GM23338 (cell line): Measurements from ENCODE around the gene PDSS1.

Source experiments
- CREB1 ChIP-seq: fragments of 250-450 bp; sonication (Bioruptor Pico); IDR thresholded peaks from 2 replicates; pipeline ENCODE4 v1.5.0; 2020; ENCODE audit warnings: low read depth, mild to moderate bottlenecking, moderate library complexity
- CTCF ChIP-seq, 2 experiments: fragments of 200-600 bp in 1 of 2; sonication (generic) in 1 of 2; conservative IDR thresholded peaks; 2 replicates each; pipeline versions ENCODE4 v1.5.1 to v1.6.1; 2016 to 2017; ENCODE audit warnings: antibody characterized with exemption in 2 of 2, low read depth in 2 of 2, mild to moderate bottlenecking in 2 of 2, moderate library complexity in 1 of 2
- EZH2 ChIP-seq: fragments of 200-600 bp; sonication (generic); IDR thresholded peaks from one replicate; pipeline ENCODE4 v1.8.0; 2017; ENCODE audit warnings: antibody characterized with exemption, mild to moderate bottlenecking, low read depth; ENCODE audit not compliant: unreplicated experiment
- EZH2phosphoT487 ChIP-seq: fragments of 200-600 bp; sonication (generic); IDR thresholded peaks from one replicate; pipeline ENCODE4 v1.8.1; 2018; ENCODE audit warnings: antibody characterized with exemption; ENCODE audit not compliant: unreplicated experiment
- NANOG ChIP-seq: IDR thresholded peaks from 2 replicates; pipeline ENCODE4 v1.6.1; 2016; ENCODE audit warnings: antibody characterized with exemption, borderline replicate concordance
- POLR2AphosphoS5 ChIP-seq: IDR thresholded peaks from 2 replicates; pipeline ENCODE4 v1.6.1; 2016; ENCODE audit warnings: antibody characterized with exemption, low read depth
- REST ChIP-seq: IDR thresholded peaks from one replicate; pipeline ENCODE4 v1.6.1; 2018; ENCODE audit warnings: antibody characterized with exemption; ENCODE audit not compliant: unreplicated experiment
- STAT1 ChIP-seq: IDR thresholded peaks from one replicate; pipeline ENCODE4 v1.6.1; 2016; ENCODE audit warnings: antibody characterized with exemption; ENCODE audit not compliant: unreplicated experiment
- ZNF331 ChIP-seq: fragments of 250-450 bp; sonication (Bioruptor Pico); IDR thresholded peaks from 2 replicates; pipeline ENCODE4 v1.5.0; 2020; ENCODE audit warnings: low read depth, mild to moderate bottlenecking, moderate library complexity
- TF ChIP-seq, protein P1 (sequence below): IDR thresholded peaks from 2 replicates; pipeline ENCODE4 v1.6.1; 2016; ENCODE audit warnings: antibody characterized with exemption

GRCh38 chr10:26700884-26701630, 3.6 kb downstream of the PDSS1 start:
- TF ChIP-seq CTCF (conservative IDR thresholded peaks at IDR 0.05; ENCODE audit: low read depth in 2 of 2), result no peak
- TF ChIP-seq POLR2AphosphoS5, result no peak
- no peak for TF ChIP-seq REST
- TF ChIP-seq EZH2, result no peak
- TF ChIP-seq CREB1, result no peak
- no peak for TF ChIP-seq EZH2phosphoT487
- TF ChIP-seq NANOG, result no peak
- TF ChIP-seq, protein P1, sequence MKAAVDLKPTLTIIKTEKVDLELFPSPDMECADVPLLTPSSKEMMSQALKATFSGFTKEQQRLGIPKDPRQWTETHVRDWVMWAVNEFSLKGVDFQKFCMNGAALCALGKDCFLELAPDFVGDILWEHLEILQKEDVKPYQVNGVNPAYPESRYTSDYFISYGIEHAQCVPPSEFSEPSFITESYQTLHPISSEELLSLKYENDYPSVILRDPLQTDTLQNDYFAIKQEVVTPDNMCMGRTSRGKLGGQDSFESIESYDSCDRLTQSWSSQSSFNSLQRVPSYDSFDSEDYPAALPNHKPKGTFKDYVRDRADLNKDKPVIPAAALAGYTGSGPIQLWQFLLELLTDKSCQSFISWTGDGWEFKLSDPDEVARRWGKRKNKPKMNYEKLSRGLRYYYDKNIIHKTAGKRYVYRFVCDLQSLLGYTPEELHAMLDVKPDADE, result no peak
- no peak for TF ChIP-seq STAT1
- TF ChIP-seq ZNF331, result no peak
